ENCODE results near the gene PHLDB1.

DNA sequence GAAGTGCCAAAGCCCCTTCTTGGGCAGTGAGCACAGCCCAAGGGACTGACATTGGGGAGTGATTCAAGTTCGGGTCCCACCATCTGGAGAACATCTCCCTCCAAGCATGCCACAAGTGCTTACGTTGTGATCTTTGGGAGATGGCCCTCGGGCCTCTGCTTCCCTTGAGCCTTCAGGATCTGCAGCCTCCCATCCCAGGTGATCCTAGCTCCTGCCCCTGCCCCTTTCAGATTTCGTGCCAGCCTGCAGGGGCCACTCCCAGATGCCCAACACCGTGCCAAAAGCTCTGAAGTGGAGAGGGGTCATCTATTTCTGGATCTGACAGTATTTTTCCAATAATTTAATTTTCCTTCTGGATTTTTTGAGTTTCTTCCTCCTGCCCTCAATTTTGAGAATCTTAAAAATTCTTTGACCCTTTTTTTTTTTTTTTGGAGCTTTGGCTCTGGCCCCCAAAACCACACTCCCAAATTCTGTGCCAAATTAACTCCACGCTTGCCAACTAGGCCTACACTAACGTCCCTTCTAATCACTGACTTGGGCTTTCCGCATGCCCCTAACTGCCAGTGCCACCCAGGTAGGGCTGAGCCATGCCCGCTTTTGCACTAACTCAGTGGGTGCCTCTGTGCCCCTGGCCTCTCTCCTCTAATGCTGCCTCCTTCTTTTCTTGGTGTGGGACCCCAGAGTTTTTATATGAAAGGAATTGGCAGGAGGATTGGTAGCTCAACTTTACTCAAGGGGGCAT lies 25.3 kb downstream of the PHLDB1 start:
- no peak for TF ChIP-seq POLR2A (IDR thresholded peaks at IDR 0.05)
- TF ChIP-seq CTCF (IDR thresholded peaks at IDR 0.05): no peak
- no peak for TF ChIP-seq EP300 (IDR thresholded peaks at IDR 0.05)
- TF ChIP-seq POLR2AphosphoS5 (IDR thresholded peaks at IDR 0.05): no peak
